Measurements from ENCODE around the gene CLIP4. TPM values are rescaled to one million over a fixed set of nuclear protein-coding genes. Genes with fewer than 3 reads are reported as not detected.

Gene CLIP4, protein sequence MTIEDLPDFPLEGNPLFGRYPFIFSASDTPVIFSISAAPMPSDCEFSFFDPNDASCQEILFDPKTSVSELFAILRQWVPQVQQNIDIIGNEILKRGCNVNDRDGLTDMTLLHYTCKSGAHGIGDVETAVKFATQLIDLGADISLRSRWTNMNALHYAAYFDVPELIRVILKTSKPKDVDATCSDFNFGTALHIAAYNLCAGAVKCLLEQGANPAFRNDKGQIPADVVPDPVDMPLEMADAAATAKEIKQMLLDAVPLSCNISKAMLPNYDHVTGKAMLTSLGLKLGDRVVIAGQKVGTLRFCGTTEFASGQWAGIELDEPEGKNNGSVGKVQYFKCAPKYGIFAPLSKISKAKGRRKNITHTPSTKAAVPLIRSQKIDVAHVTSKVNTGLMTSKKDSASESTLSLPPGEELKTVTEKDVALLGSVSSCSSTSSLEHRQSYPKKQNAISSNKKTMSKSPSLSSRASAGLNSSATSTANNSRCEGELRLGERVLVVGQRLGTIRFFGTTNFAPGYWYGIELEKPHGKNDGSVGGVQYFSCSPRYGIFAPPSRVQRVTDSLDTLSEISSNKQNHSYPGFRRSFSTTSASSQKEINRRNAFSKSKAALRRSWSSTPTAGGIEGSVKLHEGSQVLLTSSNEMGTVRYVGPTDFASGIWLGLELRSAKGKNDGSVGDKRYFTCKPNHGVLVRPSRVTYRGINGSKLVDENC
- total RNA-seq = 10 to 100 TPM; 40.2 to 64.7 (median 54.4) TPM
- polyA plus RNA-seq = 10 to 100 TPM; 20.7 to 24.2 TPM
- long read RNA-seq, donor 1, full-length matches to known transcripts = 1 of 37 reads
- long read RNA-seq, donor 1, partial matches to known transcripts = 26 of 37 reads
- long read RNA-seq, donor 1, other reads (novel, unspliced or antisense) = 10 of 37 reads
- long read RNA-seq, donor 2, full-length matches to known transcripts = 1 of 1 reads
- long read RNA-seq, donor 2, partial matches to known transcripts = 0 of 1 reads
- long read RNA-seq, donor 2, other reads (novel, unspliced or antisense) = 0 of 1 reads
- long read RNA-seq, donor 3, full-length matches to known transcripts = 75 of 111 reads
- long read RNA-seq, donor 3, partial matches to known transcripts = 9 of 111 reads
- long read RNA-seq, donor 3, other reads (novel, unspliced or antisense) = 27 of 111 reads

DNA sequence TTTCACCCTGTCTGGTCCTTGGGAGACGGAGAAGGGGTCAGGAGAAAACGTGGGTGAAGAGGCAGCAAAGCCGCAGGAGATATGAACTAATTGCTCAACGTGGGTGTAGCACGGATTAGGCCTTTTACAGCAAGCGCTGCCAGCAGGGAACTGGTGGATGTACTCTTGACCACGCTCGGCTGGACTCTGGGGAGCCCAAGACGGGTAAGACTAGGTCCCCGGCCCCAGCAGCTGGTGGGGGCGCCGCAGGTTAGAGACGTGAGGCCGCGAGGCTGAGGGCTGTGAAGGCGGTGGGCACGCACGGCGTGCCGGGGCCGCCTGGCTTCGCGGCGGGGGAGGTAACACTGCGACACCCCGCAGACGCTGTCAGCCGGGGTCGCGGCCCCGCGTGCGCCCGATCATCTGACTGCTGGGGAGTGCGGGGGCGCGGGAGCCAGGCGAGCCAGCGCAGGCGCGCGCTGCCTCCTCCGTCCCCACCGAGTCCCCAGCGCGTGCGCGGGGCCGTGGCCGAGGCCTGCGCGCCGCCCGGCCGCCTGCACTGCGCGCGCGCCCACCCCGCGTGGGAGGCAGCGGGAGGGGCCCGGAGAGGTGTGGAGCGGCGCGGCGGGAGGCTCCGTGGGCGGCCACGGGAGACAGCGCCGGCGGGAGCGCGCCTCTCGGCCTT is at the start of gene CLIP4:
Gene CLIP4, plus strand, starts transcription at position 470 of the 664 bp plus-strand sequence. CDS start 5,974 bp downstream, outside the sequence.
- Histone ChIP-seq H3K4me3 (peak within 1 kb of the TSS; percentile 85), H3K27me3 (no peaks in the 10 kb centered on the region), H3K9me3 (no peaks in the 10 kb centered on the region), H3K4me1 (ENCODE audit: insufficient read depth) (peaks cover 4% of the 10 kb centered on the region), H3K36me3 (no peaks in the 10 kb centered on the region), H3K27ac (peak within 1 kb of the TSS; percentile 79 to 90)
- DNase-seq = peak; percentile 72 to 84 (median 74)
- intact Hi-C loops (cut with DNase I) = loop anchor here in 1 of 4 donors (5.0 kb wide), 1 partner anchor 48 kb away; no protein-coding TSS in a partner anchor
- TF ChIP-seq POLR2A (IDR thresholded peaks at IDR 0.05) (no peak), EP300 (IDR thresholded peaks at IDR 0.05) (no peak)
- TF ChIP-seq, protein P1, sequence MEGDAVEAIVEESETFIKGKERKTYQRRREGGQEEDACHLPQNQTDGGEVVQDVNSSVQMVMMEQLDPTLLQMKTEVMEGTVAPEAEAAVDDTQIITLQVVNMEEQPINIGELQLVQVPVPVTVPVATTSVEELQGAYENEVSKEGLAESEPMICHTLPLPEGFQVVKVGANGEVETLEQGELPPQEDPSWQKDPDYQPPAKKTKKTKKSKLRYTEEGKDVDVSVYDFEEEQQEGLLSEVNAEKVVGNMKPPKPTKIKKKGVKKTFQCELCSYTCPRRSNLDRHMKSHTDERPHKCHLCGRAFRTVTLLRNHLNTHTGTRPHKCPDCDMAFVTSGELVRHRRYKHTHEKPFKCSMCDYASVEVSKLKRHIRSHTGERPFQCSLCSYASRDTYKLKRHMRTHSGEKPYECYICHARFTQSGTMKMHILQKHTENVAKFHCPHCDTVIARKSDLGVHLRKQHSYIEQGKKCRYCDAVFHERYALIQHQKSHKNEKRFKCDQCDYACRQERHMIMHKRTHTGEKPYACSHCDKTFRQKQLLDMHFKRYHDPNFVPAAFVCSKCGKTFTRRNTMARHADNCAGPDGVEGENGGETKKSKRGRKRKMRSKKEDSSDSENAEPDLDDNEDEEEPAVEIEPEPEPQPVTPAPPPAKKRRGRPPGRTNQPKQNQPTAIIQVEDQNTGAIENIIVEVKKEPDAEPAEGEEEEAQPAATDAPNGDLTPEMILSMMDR (IDR thresholded peaks at IDR 0.05) = no peak
- 0 to 6% (median 1%) methylated on average over 21 to 76 of the region's 76 CpGs for WGBS, 3 donors

DNA sequence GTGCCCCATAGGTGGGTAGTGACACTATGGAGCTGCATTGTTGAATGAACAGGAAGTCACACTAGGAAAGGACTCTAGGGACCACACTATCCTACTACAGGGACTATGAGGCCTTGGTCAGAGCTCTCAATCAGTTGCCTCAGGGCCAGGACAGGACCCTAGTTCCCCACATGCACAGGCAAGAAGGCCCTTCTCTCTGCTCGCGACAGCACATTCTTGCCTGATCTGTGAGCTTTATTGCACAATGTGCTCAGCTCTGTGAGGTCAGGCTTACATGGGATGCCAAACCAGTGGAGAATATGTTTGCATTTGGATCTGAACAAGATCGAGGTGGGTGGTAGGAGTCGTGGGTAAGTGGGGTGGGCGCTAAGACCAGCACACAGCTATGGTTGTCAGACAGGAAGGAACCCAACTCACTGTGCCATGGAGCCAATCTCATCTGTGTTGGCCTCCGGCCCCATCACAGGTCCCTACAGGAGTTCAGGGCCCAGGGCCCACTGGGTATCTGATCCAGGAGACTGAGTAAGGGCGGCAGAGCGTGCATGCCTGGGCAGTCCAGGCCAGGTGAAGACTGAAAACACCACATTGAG is 48.8 kb upstream of the CLIP4 start:
- no peak overlapping the region for H3K27ac ChIP-seq
- no peaks in the 10 kb centered on the region for H3K27me3 ChIP-seq
- DNase-seq = peak in 1 of 5 donors; percentile 49
- 76 to 85% (median 83%) methylated on average over 7 to 8 of the region's 8 CpGs for WGBS, 3 donors
- H3K36me3 ChIP-seq = no peaks in the 10 kb centered on the region
- TF ChIP-seq EP300 (IDR thresholded peaks at IDR 0.05) (no peak), POLR2A (IDR thresholded peaks at IDR 0.05) (no peak)
- TF ChIP-seq, protein P1 (IDR thresholded peaks at IDR 0.05) = no peak
- H3K9me3 ChIP-seq = no peaks in the 10 kb centered on the region
- peaks cover 25% of the 10 kb centered on the region for H3K4me1 ChIP-seq (ENCODE audit: insufficient read depth)
- intact Hi-C loops (cut with DNase I) = loop anchor here in 1 of 4 donors (5.0 kb wide), 1 partner anchor 46 kb away; no protein-coding TSS in a partner anchor
- H3K4me3 ChIP-seq = no peak overlapping the region

DNA sequence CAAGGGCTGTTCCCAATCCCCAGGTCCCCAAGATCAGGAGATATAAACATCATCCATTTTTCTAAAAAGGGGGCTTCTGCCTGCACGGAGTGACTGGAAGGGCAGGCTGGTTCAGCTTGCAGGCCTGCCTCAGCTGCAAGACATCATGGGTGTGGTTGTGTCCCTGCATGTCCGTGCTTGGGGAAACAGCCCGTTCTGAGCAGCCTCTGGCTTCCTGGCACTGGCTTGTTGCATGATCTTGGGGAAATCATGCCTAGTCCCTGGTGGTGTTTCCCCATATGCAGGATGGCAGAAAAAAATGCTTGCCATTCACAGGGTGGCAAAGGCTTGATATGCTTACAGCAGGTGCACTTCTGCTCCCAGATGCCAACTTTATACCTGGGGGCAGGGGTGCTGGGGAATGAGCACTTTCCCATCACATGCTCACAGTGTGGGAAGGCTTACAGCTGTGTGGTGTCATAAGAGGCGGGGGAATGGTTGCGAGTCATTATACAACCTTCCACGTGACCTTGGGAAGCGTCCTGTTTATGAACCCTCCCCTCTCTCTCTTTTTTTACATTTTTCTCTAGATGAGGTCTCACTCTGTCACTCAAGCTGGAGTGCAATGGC is 48.1 kb upstream of the CLIP4 start:
- no peak for DNase-seq
- no peak overlapping the region for H3K4me3 ChIP-seq
- H3K36me3 ChIP-seq = no peaks in the 10 kb centered on the region
- H3K4me1 ChIP-seq (ENCODE audit: insufficient read depth) = peaks cover 22% of the 10 kb centered on the region
- H3K9me3 ChIP-seq = no peaks in the 10 kb centered on the region
- no peak overlapping the region for H3K27ac ChIP-seq
- intact Hi-C loops (cut with DNase I) = loop anchor here in 1 of 4 donors (5.0 kb wide), 1 partner anchor 45 kb away; no protein-coding TSS in a partner anchor
- TF ChIP-seq EP300 (IDR thresholded peaks at IDR 0.05) (no peak), POLR2A (IDR thresholded peaks at IDR 0.05) (no peak)
- TF ChIP-seq, protein P1 (IDR thresholded peaks at IDR 0.05) = no peak
- 50 to 74% (median 61%) methylated on average over 7 of the region's 7 CpGs for whole genome bisulfite sequencing, 3 donors
- no peaks in the 10 kb centered on the region for H3K27me3 ChIP-seq

Data from ovary (tissue), 10 donors.